Measurements from ENCODE around the gene NLRP4.

DNA sequence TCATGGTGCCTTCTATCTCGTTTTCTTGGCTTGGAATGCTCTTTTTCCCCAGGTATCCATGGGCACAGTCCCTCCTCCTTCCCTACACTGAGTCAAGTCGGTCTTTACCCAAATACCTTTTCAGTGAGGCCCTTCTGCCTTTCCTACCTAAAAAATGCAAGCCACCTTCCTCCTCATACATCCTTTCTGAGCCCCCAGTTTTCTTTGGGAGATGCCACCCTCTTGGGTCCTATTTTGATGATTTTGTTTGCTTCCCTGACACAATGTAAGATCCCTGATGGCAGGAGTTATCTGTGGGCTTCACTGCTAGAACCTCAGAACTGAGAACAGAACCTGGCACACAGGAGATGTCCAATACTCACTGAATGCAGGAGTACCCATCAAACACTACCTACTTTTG is 73.5 kb downstream of the NLRP4 start:
- TF ChIP-seq POLR2AphosphoS5 (IDR thresholded peaks at IDR 0.05; ENCODE audit: low read depth, low read length) = no peak
- no peak for TF ChIP-seq TAF1 (IDR thresholded peaks at IDR 0.05; ENCODE audit: low read depth, low read length)
- no peak for TF ChIP-seq POLR2A (IDR thresholded peaks at IDR 0.05; ENCODE audit: low read depth, low read length)
- no peak for TF ChIP-seq SPI1 (IDR thresholded peaks at IDR 0.05; ENCODE audit: low read depth, low read length)
- TF ChIP-seq POU2F2 (IDR thresholded peaks at IDR 0.05; ENCODE audit: low read depth, low read length) = no peak

Data from GM12891 (cell line).